M059J (cell line): ENCODE measurements around the gene DUS2. TPM values are rescaled to one million over a fixed set of nuclear protein-coding genes. Genes with fewer than 3 reads are reported as not detected.
"Not testable (repeated sequence)": the region's sequence is repeated elsewhere in the genome, so short reads cannot be mapped to it uniquely, and the experiment has no call there.

Source experiments
- DNase-seq: peaks from one replicate; pipeline ENCODE4 v3.0.0-alpha.2; 2012; ENCODE audit warnings: low read depth
- total RNA-seq: library from RNA; depleted of rRNA; stranded (reverse); fragments of >200 nt; shearing (Covaris generic); gene quantifications from 2 replicates; pipeline ENCODE4 v1.2.3, GENCODE V29; 2014

Gene DUS2
- total RNA-seq, 1 experiment from 2014 or later, result 20.6 TPM

DNA sequence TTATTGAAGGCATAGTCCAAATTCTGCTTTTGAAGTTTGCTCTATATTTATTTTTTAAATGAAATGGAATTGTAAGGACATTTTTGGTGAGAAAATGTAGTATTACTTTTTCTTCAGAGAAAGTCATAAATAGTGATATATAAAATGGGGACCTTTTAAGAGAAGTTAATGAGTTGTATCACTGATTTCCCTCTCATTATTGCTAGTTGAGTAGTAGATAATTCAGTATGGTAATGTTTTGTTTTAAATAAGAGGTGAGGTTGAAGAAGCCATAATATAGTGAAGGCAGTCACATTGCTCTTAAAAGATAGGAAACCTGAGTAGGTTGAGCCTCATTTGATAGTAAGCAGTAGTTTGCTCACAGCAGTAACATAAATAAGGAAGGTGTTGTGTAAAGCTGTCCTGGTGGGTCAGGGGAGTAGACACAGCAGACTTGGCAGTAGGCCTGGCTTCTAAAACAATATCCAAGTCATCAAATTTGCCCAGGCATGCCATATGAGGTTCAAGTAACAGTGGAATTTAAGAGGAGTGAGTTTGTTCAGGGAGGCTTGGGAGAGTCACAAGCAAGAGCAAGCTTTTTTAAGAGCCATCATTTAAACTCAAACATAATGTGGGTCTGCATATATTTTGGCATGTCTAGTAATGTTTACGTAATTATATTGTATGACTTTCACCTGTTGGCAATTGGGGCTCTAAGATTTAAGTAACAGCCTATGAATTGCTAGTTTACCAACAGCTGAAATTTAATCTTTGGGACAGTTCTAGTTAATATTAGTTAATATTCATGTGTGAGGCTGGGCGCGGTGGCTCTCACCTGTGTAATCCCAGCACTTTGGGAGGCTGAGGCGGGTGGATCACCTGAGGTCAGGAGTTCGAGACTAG is 68.5 kb downstream of the DUS2 start:
- DNase-seq, result peak; percentile 66

DNA sequence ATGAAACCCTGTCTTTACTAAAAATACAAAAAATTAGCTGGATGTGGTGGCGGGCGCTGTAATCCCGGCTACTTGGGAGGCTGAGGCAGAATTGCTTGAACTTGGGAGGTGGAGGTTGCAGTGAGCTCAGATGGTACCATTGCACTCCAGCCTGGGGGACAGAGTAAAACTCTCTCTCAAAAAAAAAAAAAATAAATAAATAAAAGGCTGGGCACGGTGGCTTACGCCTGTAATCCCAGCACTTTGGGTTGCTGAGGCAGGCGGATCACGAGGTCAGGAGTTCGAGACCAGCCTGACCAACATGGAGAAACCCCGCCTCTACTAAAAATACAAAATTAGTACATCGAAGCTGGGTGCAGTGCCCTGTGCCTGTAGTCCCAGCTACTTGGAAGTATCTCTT is 69.2 kb downstream of the DUS2 start:
- DNase-seq, result not testable (repeated sequence)

DNA sequence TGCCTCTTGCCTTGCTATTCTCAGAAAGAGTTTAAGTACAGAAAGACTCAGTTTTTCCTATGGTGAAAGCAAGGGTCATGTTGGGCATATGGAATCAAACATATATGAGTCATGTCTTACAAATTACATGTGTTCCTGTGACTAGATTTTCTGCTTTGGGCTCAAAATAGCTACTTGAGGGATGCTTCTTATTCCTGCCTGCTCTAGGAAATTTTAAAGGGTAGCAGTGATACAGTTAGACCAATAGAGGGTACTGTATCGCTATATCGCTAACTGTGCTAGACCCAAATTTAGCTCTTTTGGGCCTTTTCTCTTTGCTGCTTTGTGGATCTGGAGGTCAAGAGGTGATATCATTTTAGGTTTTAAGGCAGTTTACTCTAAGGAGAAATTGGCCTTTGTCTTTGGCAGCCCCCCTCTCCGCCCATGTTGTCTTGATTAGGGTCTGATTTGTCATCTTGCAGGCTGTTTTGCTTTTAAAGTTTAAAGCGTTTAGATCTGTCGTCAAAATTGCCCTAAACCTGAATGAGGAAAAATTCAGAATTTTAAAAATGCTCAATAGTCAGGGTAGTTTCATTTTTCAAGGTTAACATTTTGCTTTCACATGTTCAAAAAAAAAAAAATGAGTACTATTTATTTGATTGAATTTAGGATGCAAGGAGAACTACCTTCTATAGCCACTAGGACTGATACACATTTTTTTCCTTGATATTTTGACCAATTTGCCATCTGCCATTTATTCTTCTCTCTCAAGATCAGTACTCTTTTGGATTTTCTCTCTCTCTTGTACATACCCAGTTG is 70.9 kb downstream of the DUS2 start:
- DNase-seq, result peak; percentile 9

DNA sequence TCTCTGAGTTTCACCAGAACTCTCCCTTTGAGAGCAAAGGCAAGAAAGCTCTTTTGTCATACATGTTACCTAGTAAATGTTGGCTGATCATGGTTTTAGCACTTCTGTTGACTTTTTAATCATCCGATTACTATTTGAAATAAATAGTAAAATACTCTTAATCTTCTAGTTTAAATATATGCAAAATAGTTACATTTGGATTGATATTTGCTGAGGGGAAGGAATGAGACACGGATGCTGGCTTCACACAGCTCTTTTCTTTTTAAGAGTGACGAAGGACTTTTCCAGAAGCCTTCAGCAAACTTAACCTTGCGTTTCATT is 71.5 kb downstream of the DUS2 start:
- DNase-seq, result no peak

DNA sequence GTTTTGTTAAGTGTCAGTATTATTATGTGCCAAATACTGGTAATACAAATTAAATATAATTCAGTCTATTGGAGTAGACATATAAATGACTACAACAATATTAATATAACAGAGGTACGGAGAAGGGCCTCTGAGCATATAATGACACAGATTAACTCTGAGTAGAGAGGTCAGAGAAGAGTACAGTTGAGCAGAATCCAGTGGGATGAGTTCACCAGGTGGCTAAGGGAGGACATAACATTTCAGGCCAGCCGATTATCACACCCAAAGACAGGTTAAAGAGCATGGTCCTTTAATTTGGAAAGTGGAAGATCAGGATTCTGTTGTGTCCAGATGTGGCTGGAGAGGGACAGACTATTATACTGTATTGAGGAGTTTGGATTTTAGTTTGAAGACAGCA is 73.4 kb downstream of the DUS2 start:
- DNase-seq, result no peak

DNA sequence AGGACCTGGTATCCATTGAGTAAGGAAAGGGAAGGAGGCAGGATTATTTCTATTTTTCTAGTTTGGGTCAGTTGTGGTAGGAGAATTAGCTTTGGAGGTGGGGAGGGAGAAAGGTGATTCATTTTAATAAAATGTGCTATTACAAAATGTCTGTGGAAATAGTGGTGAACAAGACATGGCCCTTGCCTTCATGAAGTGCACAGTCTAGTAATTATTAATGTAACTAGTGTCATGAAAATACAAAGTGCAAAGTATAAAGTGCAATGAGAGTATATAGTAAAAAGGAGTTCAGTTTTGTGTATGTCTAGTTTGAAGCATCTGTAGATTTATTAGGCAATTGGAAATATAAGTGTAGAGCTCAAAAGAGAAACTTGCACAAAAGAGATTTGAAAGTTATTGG is 74.0 kb downstream of the DUS2 start:
- no peak for DNase-seq

DNA sequence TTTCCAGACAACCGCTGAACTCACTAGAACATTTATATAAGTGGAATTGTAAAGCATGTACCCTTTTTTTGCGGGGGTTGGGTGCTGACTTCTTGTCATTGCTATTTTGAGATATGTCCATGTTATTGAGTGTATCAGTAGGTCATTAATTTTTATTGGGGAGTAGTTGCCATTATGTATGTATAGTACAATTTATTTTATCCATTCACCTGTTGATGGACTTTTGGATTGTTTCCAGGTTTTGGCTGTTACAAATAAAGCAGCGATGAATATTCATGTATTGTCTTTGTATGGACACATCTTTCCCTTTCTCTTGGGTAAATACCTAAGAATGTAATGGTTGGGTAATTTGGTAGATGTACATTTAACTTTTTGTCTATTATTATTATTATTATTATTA is 74.8 kb downstream of the DUS2 start:
- no peak for DNase-seq

DNA sequence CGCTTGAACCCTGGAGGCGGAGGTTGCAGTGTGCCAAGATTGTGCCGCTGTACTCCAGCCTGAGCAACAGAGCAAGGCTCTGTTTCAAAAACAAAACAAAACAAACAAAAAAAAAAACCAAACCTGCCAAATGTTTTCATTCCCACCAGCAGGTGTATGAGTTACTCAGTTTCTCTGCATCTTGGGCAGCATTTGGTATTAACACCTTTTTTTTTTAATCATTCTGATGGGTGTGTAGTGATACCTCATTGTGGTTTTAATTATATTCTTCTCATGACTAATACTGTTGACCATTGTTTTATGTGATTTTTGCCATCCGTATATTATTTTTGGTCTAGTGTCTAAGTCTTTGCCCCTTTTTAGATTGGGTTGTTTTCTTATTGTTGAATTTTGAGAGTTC is 77.4 kb downstream of the DUS2 start:
- DNase-seq, result no peak

DNA sequence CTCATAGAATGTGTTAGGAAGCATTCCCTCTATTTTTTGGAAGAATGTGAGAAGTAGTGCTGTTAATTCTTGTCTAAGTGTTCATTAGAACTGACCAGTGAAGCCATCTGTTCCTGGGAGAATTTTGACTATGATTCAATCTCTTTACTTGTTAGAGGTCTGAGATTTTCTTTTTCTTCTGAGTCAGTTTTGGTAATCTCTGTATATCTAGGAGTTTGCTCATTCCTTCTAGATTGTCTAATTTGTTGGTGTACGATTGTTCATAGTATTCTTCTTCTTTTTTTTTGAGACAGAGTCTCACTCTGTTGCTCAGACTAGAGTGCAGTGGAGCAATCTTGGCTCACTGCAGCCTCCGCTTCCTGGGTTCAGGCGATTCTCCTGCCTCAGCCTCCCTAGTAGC is 82.5 kb downstream of the DUS2 start:
- DNase-seq, result no peak

DNA sequence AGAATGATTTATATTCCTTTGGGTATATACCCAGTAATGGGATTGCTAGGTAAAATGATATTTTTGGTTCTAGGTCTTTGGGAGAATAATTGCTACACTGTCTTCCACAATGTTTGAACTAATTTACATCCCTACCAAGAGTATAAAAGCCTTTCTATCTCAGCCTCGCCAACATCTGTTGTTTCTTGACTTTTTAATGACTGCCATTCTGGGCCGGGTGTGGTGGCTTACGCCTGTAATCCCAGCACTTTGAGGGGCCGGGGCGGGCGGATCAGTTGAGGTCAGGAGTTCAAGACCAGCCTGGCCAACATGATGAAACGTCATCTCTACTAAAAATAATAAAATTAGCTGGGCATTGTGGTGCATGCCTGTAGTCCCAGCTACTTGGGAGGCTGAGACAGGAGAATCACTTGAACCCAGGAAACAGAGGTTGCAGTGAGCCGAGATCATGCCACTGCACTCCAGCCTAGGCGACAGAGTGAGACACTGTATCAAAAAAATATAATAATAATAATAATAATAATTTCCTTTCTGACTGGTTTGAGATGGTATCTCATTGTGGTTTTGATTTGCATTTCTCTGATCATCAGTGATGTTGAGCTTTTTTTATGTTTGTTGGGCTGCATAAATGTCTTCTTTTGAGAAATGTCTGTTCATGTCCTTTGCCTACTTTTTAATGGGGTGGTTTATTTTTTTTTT is 84.3 kb downstream of the DUS2 start:
- DNase-seq, result not testable (repeated sequence)

DNA sequence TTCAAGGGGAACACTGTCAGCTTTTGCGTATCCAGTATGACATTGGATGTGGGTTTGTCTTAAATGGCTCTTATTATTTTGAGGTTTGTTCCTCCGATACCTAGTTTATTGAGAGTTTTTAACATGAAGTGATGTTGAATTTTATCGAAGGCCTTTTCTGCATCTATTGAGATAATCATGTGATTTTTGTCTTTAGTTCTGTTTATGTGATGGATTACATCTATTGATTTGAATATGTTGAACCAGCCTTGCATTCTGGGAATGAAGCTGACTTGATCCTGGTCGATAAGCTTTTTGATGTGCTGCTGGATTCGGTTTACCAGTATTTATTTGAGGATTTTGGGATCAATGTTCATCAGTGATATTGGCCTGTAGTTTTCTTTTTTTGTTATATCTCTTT is 86.1 kb downstream of the DUS2 start:
- DNase-seq, result not testable (repeated sequence)

DNA sequence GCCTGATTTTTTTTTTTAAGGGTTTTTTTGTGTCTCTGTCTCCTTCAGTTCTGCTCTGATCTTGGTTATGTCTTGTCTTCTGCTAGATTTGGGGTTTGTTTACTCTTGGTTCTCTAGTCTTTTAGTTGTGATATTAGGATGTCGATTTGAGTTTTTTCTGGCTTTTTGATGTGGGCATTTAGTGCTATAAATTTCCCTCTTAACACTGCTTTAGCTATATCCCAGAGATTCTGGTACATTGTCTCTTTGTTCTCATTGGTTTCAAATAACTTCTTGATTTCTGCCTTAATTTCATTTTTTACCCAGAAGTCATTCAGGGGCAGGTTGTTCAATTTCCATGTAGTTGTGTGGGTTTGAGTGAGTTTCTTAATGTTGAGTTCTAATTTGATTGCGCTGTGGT is 87.5 kb downstream of the DUS2 start:
- DNase-seq, result not testable (repeated sequence)

DNA sequence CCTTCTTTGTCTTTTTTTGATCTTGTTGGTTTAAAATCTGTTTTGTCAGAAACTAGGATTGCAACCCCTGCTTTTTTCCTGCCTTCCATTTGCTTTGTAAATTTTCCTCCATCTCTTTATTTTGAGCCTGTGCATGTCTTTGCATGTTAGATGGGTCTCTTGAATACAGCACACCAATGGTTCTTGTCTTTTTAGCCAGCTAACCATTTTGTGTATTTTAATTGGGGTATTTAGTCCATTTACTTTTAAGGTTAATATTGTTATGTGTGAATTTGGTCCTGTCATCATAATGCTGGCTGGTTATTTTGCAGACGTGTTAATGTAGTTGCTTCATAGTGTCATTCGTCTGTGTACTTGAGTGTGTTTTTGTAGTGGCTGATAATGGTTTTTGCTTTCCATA is 88.3 kb downstream of the DUS2 start:
- no peak for DNase-seq

DNA sequence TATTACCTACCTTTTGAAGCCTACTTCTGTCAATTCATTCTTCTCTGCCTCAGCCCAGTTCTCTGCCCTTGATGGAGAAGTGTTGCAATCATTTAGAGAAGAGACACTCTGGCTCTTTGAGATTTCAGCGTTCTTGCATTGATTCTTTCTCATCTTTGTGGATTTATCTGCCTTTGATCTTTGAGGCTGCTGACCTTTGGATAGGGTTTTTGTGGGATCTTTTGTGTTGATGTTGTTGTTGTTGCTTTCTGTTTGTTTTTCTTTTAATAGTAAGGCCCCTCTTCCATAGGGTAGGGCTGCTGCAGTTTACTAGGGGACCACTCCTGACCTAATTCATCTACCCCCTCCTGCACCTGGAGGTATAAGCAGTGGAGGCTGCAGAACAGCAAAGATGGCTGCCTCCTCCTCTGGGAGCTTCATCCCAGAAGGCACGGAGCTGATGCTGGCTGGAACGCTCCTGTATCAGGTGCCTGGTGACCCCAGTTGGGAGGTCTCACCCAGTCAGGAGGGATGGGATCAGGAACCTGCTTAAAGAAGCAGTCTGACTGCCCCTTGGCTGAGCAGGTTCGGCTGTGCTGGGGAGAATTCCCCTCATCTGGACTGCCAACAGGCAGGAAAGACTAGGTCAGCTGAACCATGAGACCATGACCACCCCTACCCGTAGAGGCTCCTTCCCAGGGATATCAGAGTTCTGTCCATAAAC is 90.1 kb downstream of the DUS2 start:
- DNase-seq, result no peak

DNA sequence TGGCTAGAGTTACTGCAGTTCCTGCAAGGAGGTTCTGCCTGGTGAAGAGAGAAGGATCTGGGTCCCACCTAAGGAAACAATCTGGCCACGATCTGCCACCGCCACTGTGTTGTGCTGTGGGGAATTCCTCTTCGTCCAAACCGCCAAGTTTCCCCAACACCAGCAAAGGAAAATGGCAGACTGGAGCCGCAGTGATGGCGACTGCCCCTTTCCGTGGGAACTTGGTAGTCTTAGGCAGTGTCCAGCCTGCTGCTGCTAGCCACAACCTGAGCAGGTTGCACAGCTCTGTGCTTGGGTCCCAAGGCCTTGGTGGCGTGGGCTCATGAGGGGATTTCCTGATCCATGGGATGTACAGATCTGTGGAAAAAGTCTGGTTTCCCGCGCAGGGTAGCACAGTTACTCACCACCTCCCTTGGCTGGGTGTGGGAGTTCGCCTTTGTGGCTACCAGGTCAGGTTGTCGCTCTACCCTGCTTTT is 90.7 kb downstream of the DUS2 start:
- DNase-seq, result no peak

DNA sequence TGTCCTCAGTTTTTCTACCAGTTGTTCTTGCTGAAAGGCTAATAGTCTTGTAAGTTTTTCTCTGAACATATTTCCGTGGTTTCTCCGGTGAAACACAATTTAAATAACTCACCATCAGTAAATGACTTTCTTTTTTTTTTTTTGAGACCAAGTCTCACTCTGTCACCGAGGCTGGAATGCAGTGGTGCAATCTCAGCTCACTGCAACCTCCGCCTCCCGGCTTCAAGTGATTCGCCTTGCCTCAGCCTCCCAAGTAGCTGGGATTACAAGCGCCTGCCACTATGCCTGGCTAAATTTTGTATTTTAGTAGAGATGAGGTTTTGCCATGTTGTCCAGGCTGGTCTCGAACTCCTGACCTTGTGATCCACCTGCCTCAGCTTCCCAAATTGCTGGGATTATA is 91.9 kb downstream of the DUS2 start:
- not testable (repeated sequence) for DNase-seq

DNA sequence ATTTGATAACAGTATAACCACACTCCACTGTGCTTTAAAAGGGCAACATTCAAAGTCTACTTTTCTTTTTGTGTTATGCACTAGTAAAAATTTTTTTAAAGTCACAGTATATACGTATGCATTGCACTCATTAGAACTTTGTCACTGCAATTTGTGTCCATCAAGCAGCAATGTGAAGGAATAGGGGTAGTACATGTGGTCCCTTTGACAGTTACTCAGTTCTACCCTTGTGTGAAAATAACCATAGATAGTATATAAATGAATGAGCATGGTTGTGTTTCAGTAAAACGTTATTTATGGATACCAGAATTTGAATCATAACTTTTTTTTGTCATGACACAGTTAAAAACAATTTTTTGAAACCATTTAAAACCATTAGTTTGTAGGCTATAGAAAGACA is 92.8 kb downstream of the DUS2 start:
- DNase-seq, result no peak

DNA sequence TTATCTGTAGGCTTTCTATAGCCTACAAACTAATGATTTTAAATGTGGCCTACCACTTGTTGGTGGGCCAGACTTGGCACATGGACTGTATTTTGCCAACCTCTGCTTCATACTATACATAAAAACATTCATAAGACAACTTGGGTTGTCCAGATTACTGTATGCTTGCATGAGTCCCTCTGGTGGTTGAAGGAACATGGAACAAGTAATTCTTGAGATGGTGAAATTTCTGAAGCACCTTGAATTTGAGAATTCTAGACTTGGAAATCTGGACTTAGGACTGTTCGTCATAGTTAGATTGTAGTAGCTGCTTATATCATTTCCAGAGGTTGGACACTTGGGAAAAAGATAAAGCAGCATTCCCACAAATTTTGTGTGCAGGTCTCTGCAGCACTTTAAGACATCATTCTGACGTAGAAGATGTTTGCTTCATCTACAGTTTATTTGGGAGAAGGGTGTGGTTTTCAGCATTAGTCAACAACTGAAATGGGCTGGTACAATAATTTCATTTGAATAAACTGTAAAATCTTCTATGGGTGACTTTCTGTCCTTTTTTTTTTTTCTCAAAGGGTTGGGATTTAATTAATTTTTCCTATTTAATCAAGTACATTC is 93.3 kb downstream of the DUS2 start:
- DNase-seq, result peak; percentile 26

DNA sequence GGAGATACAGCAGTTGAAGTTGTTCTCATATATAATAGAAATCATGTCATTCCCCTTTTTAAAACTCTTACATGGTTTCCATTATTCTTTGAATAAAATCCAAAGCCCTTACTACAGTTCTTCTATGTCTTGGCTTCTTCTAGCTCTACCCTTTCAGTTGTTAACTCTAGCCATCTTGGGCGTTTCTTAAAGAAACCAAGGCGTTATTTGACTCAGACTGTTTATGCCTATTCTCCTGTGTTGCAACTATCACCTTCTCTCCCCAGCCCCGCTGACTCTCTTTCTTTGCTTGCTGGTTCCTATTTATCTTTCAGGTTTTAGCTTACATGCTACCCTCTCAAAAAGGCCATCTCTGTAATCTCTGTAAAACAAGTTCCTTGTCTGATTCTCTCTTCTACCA is 94.8 kb downstream of the DUS2 start:
- no peak for DNase-seq

DNA sequence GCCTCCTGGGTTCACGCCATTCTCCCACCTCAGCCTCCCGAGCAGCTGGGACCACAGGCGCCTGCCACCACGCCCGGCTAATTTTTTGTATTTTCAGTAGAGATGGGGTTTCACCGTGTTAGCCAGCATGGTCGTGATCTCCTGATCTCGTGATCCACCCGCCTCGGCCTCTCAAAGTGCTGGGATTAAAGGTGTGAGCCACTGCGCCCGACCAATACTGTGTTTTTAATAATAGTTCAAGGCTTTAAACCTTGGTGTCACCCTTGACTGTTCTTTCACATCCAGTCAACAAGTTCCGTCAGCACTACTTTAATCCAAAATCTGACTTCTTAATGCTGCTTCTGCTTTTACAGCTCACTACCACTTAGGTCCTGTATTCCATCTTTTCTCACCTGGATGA is 95.9 kb downstream of the DUS2 start:
- DNase-seq, result not testable (repeated sequence)

DNA sequence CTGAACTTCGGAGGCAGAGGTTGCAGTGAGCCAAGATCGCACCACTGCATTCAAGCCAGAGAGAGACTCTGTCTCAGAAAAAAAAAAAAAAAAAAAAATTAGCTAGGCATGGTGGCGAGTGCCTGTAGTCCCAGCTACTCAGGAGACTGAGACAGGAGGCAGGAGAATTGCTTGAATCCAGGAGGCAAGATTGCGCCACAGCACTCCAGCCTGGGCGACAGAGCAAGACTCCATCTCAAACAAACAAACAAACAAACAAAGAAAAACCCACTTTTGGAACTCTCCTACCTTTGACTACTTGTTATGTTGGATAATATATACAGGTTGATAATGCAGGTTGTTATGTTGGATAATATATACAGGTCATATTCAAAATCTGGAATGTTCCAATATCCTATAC is 97.4 kb downstream of the DUS2 start:
- not testable (repeated sequence) for DNase-seq
